ENCODE data around the gene MAP4K2.

DNA sequence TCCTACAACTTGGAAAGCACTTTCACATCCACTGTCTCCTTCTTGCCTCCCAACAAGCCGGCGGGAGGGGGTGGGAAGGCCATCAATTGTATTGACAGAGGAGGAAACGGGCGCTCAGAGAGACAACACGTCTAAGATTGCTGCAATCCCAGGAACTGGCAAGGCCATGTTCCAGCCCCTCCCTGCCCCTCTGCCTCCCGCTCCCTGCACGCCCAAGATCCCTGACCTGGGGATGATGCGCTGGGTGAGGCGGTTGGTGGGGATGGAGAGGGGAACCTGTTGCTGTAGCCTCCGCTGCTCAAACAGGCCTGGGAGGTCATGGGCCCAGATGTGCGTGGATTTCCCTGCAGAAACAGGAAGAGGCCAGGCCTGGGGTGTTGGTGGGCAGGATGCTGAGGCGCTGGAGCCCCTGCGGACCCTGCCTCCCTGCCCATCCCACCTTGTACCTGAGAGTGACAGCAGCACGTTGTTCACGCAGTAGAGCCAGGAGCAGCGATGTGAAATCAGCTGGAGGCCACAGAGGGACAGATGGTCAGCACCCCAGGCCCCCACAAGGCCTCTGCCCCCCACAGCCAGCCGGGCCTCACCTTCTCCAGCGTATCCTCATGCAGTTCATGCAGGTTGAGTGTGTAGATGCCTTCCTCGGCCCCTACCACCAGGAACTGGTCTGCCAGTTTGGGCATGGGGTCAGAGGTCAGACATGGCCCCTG is 6.8 kb downstream of the MAP4K2 start:
- TF ChIP-seq, protein P1, sequence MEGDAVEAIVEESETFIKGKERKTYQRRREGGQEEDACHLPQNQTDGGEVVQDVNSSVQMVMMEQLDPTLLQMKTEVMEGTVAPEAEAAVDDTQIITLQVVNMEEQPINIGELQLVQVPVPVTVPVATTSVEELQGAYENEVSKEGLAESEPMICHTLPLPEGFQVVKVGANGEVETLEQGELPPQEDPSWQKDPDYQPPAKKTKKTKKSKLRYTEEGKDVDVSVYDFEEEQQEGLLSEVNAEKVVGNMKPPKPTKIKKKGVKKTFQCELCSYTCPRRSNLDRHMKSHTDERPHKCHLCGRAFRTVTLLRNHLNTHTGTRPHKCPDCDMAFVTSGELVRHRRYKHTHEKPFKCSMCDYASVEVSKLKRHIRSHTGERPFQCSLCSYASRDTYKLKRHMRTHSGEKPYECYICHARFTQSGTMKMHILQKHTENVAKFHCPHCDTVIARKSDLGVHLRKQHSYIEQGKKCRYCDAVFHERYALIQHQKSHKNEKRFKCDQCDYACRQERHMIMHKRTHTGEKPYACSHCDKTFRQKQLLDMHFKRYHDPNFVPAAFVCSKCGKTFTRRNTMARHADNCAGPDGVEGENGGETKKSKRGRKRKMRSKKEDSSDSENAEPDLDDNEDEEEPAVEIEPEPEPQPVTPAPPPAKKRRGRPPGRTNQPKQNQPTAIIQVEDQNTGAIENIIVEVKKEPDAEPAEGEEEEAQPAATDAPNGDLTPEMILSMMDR (IDR thresholded peaks at IDR 0.05) = no peak
- no peak for TF ChIP-seq POLR2A (IDR thresholded peaks at IDR 0.05)
